Parathyroid adenoma (tissue), 2 donors: ENCODE data around the gene PLG.
A peak's percentile ranks its signal among the peaks of the same experiment; 100 is the strongest.
"Not testable (repeated sequence)": the region's sequence is repeated elsewhere in the genome, so short reads cannot be mapped to it uniquely, and the experiment has no call there.

ENCODE experiments used
- H2AFZ ChIP-seq: fragments of 300-600 bp; sonication (generic); one replicate; pipeline ENCODE4 v1.7.0; 2017; ENCODE audit warnings: antibody characterized with exemption, mild to moderate bottlenecking
- H3K27ac ChIP-seq: fragments of 300-600 bp; sonication (generic); one replicate; pipeline ENCODE4 v1.7.0; 2017
- H3K27me3 ChIP-seq: fragments of 300-600 bp; sonication (generic); one replicate; pipeline ENCODE4 v1.7.0; 2017; ENCODE audit warnings: low read length; ENCODE audit not compliant: control insufficient read depth, insufficient read depth
- H3K36me3 ChIP-seq: fragments of 300-600 bp; sonication (generic); one replicate; pipeline ENCODE4 v1.7.0; 2017; ENCODE audit warnings: low read length; ENCODE audit not compliant: control insufficient read depth, insufficient read depth
- H3K4me1 ChIP-seq: fragments of 300-600 bp; sonication (generic); one replicate; pipeline ENCODE4 v1.7.0; 2017; ENCODE audit warnings: control low read depth
- H3K4me2 ChIP-seq: fragments of 300-600 bp; sonication (generic); one replicate; pipeline ENCODE4 v1.7.0; 2017; ENCODE audit warnings: low read length
- H3K4me3 ChIP-seq: fragments of 300-600 bp; sonication (generic); one replicate; pipeline ENCODE4 v1.7.0; 2017; ENCODE audit warnings: low read depth, low read length
- H3K79me2 ChIP-seq: fragments of 300-600 bp; sonication (generic); one replicate; pipeline ENCODE4 v1.7.0; 2017; ENCODE audit warnings: control low read depth
- H3K9ac ChIP-seq: fragments of 300-600 bp; sonication (generic); one replicate; pipeline ENCODE4 v1.7.0; 2017; ENCODE audit warnings: mild to moderate bottlenecking
- H3K9me3 ChIP-seq: fragments of 300-600 bp; sonication (generic); one replicate; pipeline ENCODE4 v1.7.0; 2017; ENCODE audit warnings: low read length; ENCODE audit not compliant: control insufficient read depth
- TF ChIP-seq, protein P1 (sequence below): fragments of 300-600 bp; sonication (generic); IDR thresholded peaks from one replicate; pipeline ENCODE4 v1.7.0; 2017; ENCODE audit warnings: antibody characterized with exemption, mild to moderate bottlenecking
- donor health status: primary hyperparathyroidism.

PLG gene

DNA sequence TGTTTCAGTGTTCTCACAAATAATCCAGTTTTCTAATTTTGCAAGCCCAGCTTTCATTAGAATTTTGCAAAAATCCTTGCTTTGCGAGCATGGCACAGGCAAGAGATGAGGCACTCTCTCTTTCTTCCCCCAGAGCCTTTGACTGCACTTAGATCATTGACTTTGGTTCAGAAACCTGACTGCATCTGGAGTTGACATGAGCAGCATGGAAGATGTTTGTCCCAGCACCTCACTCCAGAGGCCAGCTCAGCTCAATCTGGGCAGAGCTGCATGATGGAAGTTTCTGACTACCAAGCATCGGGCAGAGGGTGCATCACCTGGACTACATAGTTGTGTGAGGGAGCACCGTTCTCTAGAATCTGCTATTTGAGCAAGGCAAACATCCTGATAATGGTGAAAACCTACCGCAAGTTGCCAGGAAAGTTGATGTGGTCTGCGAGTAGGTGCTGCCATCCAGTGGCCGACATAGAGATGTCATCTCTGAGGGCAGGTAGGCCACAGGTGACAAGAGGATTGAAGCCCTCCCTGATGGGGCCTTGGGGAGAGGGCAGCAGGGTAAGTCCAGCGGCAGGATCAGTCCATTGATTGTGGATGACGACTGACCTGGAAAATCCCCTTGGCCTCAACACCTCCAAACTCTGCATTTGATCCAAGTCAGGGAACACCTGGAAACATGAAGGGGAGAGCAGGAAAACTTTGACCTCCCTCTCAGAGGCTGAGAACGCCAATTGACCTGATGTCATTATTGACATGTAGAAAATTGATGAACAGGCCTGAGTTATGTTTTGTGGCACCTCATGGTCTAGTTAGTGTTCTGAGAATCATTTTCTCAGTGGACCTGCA is 34.2 kb upstream of the PLG start:
- Histone ChIP-seq H3K9me3 (no peaks in the 10 kb centered on the region), H3K79me2 (no peaks in the 10 kb centered on the region), H3K4me2 (no peak overlapping the region), H3K36me3 (no peaks in the 10 kb centered on the region), H3K4me3 (no peak overlapping the region), H3K27ac (no peak overlapping the region), H3K27me3 (no peaks in the 10 kb centered on the region), H2AFZ (no peak overlapping the region), H3K9ac (no peak overlapping the region), H3K4me1 (no peaks in the 10 kb centered on the region)
- TF ChIP-seq, protein P1, sequence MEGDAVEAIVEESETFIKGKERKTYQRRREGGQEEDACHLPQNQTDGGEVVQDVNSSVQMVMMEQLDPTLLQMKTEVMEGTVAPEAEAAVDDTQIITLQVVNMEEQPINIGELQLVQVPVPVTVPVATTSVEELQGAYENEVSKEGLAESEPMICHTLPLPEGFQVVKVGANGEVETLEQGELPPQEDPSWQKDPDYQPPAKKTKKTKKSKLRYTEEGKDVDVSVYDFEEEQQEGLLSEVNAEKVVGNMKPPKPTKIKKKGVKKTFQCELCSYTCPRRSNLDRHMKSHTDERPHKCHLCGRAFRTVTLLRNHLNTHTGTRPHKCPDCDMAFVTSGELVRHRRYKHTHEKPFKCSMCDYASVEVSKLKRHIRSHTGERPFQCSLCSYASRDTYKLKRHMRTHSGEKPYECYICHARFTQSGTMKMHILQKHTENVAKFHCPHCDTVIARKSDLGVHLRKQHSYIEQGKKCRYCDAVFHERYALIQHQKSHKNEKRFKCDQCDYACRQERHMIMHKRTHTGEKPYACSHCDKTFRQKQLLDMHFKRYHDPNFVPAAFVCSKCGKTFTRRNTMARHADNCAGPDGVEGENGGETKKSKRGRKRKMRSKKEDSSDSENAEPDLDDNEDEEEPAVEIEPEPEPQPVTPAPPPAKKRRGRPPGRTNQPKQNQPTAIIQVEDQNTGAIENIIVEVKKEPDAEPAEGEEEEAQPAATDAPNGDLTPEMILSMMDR, result no peak

- Histone ChIP-seq H3K27me3 (no peaks in the 10 kb centered on the region), H3K4me2 (no peak overlapping the region), H3K9ac (no peak overlapping the region), H3K27ac (no peak overlapping the region), H3K9me3 (no peaks in the 10 kb centered on the region), H3K4me1 (no peaks in the 10 kb centered on the region), H3K79me2 (no peaks in the 10 kb centered on the region), H3K4me3 (no peak overlapping the region), H3K36me3 (no peaks in the 10 kb centered on the region), H2AFZ (no peak overlapping the region)
- TF ChIP-seq, protein P1, result no peak
Observed at GRCh38 chr6:160668589-160668988, 33.5 kb upstream of the PLG start.

DNA sequence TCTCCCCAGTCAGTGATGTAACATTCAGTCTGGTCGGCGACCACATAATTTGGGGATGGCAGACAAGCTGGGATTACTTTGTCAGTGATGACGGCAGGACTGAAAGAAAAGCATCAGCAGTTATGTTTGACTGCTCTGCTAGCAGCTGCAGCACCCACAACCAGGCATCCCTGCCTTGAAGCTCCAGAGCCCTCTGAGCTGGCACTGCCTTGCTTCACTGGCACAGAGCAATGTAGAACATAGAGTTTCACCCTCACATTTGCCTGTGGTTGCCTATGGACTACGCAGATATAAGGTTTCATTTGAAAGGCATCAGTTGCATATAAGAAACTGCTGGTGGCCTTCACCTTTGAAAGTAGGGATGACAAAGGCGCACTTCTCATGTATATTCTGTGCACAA is 25.6 kb upstream of the PLG start:
- H3K79me2 ChIP-seq, H3K36me3 ChIP-seq, H3K27ac ChIP-seq, H3K27me3 ChIP-seq, H2AFZ ChIP-seq, H3K9ac ChIP-seq, H3K4me2 ChIP-seq, H3K4me1 ChIP-seq, H3K9me3 ChIP-seq, H3K4me3 ChIP-seq: not testable (repeated sequence)

GRCh38 chr6:160678230-160678629 is 23.8 kb upstream of the PLG start:
- Histone ChIP-seq H3K9me3 (no peaks in the 10 kb centered on the region), H3K27ac (no peak overlapping the region), H3K4me2 (no peak overlapping the region), H3K4me1 (no peaks in the 10 kb centered on the region), H3K27me3 (no peaks in the 10 kb centered on the region), H2AFZ (no peak overlapping the region), H3K9ac (no peak overlapping the region), H3K4me3 (no peak overlapping the region), H3K36me3 (no peaks in the 10 kb centered on the region), H3K79me2 (no peaks in the 10 kb centered on the region)
- TF ChIP-seq, protein P1, result no peak

DNA sequence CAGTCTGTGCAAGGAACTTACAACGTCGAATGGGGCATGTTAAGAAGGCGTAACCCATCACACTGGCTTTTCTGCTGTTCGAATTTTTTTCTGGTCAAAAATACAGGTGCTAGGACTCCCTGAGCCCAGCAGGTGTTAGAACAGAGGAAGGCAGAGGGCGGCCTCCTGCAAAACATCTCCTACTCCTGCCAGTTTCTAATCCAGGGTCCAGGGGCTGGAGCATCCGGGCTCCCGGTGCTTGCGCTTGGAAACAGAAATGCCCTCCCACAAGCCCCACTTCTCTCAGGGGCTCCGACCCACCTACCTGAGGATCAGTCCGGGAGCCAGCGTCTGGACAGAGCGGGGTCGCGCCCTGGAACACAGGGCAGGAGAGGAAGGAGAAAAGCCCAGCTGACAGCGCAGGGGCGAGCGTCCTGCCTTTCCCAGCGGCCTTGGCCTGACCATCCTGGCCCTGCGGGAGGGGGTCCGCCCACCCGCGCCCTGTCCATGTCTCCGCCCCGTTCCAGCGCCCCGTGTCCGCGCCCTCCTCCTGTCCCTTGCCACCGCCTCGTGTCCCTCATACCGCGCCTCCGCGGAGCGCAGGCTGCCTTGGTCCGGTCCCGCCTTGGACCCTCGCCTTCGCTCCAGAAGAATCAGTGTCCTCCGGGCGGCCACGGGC is 23.2 kb upstream of the PLG start:
- no peak overlapping the region for H2AFZ ChIP-seq
- TF ChIP-seq, protein P1, result no peak
- H3K4me1 ChIP-seq, result no peaks in the 10 kb centered on the region
- H3K36me3 ChIP-seq, result no peaks in the 10 kb centered on the region
- H3K27ac ChIP-seq, result no peak overlapping the region
- H3K27me3 ChIP-seq, result no peaks in the 10 kb centered on the region
- no peaks in the 10 kb centered on the region for H3K79me2 ChIP-seq
- H3K4me2 ChIP-seq, result peak overlapping the region; percentile 70
- peak overlapping the region; percentile 25 for H3K4me3 ChIP-seq
- no peak overlapping the region for H3K9ac ChIP-seq
- H3K9me3 ChIP-seq, result no peaks in the 10 kb centered on the region
